ENCODE measurements around the gene UGP2.

- TF ChIP-seq CTCF (IDR thresholded peaks at IDR 0.05; ENCODE audit: low read length) (no peak), EZH2 (optimal IDR thresholded peaks at IDR 0.05; ENCODE audit: low read depth, low read length) (no peak), EZH2phosphoT487 (IDR thresholded peaks at IDR 0.05; ENCODE audit: low read length) (no peak)
These were observed 4.2 kb downstream of the UGP2 start for GRCh38 chr2:63845866-63846265.

All from MM.1S (cell line).